HEK293 (cell line): Measurements from ENCODE around the gene DNAJB1.

ENCODE experiments used
- CTCF ChIA-PET: fragments of 350-600 bp; formaldehyde crosslinking; extraction: SDS; loops from one replicate; lab custom pipeline; 2021; ENCODE audit warnings: antibody characterized with exemption; lab: Yijun Ruan, JAX
- POLR2A ChIA-PET: fragments of 300-600 bp; formaldehyde crosslinking; extraction: SDS; loops from one replicate; lab custom pipeline; 2020; ENCODE audit warnings: antibody characterized with exemption, inconsistent platforms; lab: Yijun Ruan, JAX
- H3K27ac ChIP-seq: fragments of 200-500 bp; sonication (Bioruptor generic); 2 replicates; pipeline ENCODE4 v1.5.1; 2014; ENCODE audit warnings: low read depth, low read length, control low read depth, inconsistent platforms; ENCODE audit errors: extremely low read depth
- H3K36me3 ChIP-seq, 2 experiments: fragments of 200-500 bp in 1 of 2; sonication (Bioruptor generic) in 1 of 2; 1 replicate in 1 of 2; 2 replicates in 1 of 2; pipeline ENCODE4 v1.5.1; 2014 to 2017; ENCODE audit warnings: inconsistent platforms in 2 of 2, low read length in 2 of 2; ENCODE audit not compliant: control insufficient read depth in 2 of 2, insufficient read depth in 1 of 2
- H3K4me1 ChIP-seq: fragments of 200-500 bp; sonication (Bioruptor generic); 2 replicates; pipeline ENCODE4 v1.5.1; 2014; ENCODE audit warnings: mild to moderate bottlenecking, low read length, inconsistent platforms; ENCODE audit not compliant: control insufficient read depth, insufficient read depth
- H3K4me3 ChIP-seq: 2 replicates; pipeline ENCODE4 v1.5.1; 2011; ENCODE audit warnings: low read depth, mild to moderate bottlenecking, control low read depth, low read length, moderate library complexity
- H3K9me3 ChIP-seq: fragments of 200-500 bp; sonication (Bioruptor generic); 2 replicates; pipeline ENCODE4 v1.5.1; 2014; ENCODE audit warnings: low read depth, low read length, inconsistent platforms; ENCODE audit not compliant: control insufficient read depth, insufficient read depth
- EGR2 ChIP-seq: fragments of 450-650 bp; formaldehyde crosslinking; IDR thresholded peaks from 2 replicates; pipeline ENCODE4 v1.5.1; 2016; ENCODE audit warnings: low read depth, missing biosample characterization, missing genetic modification characterization
- GLI2 ChIP-seq: fragments of 450-650 bp; formaldehyde crosslinking; IDR thresholded peaks from 2 replicates; pipeline ENCODE4; 2017; ENCODE audit warnings: missing biosample characterization, missing genetic modification characterization, low read depth, borderline replicate concordance
- GLIS1 ChIP-seq: fragments of 450-650 bp; formaldehyde crosslinking; IDR thresholded peaks from 2 replicates; pipeline ENCODE4 v1.5.1; 2016; ENCODE audit warnings: missing biosample characterization, missing genetic modification characterization
- KLF17 ChIP-seq: fragments of 450-650 bp; formaldehyde crosslinking; IDR thresholded peaks from 2 replicates; pipeline ENCODE4 v1.5.1; 2016; ENCODE audit warnings: missing biosample characterization, missing genetic modification characterization
- PRDM1 ChIP-seq: fragments of 450-650 bp; formaldehyde crosslinking; IDR thresholded peaks from 2 replicates; pipeline ENCODE4; 2016; ENCODE audit warnings: missing biosample characterization, missing genetic modification characterization
- PRDM6 ChIP-seq: fragments of 450-650 bp; formaldehyde crosslinking; IDR thresholded peaks from 2 replicates; pipeline ENCODE4 v1.5.1; 2017; ENCODE audit warnings: missing biosample characterization, missing genetic modification characterization
- ZBTB17 ChIP-seq: fragments of 450-650 bp; formaldehyde crosslinking; IDR thresholded peaks from 2 replicates; pipeline ENCODE4 v1.5.1; 2016; ENCODE audit warnings: missing biosample characterization, missing genetic modification characterization
- ZBTB7A ChIP-seq: fragments of 450-650 bp; formaldehyde crosslinking; IDR thresholded peaks from 2 replicates; pipeline ENCODE4 v1.5.1; 2016; ENCODE audit warnings: low read depth, missing biosample characterization, missing genetic modification characterization
- ZBTB8A ChIP-seq: fragments of 450-650 bp; formaldehyde crosslinking; IDR thresholded peaks from 2 replicates; pipeline ENCODE4 v1.5.1; 2016; ENCODE audit warnings: missing biosample characterization, missing genetic modification characterization
- ZFHX2 ChIP-seq: fragments of 450-650 bp; formaldehyde crosslinking; conservative IDR thresholded peaks from 2 replicates; pipeline ENCODE4 v1.5.1; 2016; ENCODE audit warnings: missing biosample characterization, missing genetic modification characterization
- ZIC2 ChIP-seq: fragments of 450-650 bp; formaldehyde crosslinking; IDR thresholded peaks from 2 replicates; pipeline ENCODE4 v1.5.1; 2016; ENCODE audit warnings: missing biosample characterization, missing genetic modification characterization
- ZNF48 ChIP-seq: fragments of 450-650 bp; formaldehyde crosslinking; IDR thresholded peaks from 2 replicates; pipeline ENCODE4 v1.5.1; 2016; ENCODE audit warnings: missing biosample characterization, missing genetic modification characterization
- ZNF561 ChIP-seq: fragments of 450-650 bp; IDR thresholded peaks from 2 replicates; pipeline ENCODE4 v1.5.1; 2018; ENCODE audit warnings: missing biosample characterization, missing genetic modification characterization, borderline replicate concordance
- TF ChIP-seq, protein P1 (sequence below): fragments of 450-650 bp; formaldehyde crosslinking; IDR thresholded peaks from 2 replicates; pipeline ENCODE4 v1.5.1; 2016; ENCODE audit warnings: missing biosample characterization, missing genetic modification characterization
- TF ChIP-seq, protein P2 (sequence below): fragments of 450-650 bp; formaldehyde crosslinking; IDR thresholded peaks from 2 replicates; pipeline ENCODE4 v1.5.1; 2016; ENCODE audit warnings: missing biosample characterization, missing genetic modification characterization

The DNAJB1 gene

DNA sequence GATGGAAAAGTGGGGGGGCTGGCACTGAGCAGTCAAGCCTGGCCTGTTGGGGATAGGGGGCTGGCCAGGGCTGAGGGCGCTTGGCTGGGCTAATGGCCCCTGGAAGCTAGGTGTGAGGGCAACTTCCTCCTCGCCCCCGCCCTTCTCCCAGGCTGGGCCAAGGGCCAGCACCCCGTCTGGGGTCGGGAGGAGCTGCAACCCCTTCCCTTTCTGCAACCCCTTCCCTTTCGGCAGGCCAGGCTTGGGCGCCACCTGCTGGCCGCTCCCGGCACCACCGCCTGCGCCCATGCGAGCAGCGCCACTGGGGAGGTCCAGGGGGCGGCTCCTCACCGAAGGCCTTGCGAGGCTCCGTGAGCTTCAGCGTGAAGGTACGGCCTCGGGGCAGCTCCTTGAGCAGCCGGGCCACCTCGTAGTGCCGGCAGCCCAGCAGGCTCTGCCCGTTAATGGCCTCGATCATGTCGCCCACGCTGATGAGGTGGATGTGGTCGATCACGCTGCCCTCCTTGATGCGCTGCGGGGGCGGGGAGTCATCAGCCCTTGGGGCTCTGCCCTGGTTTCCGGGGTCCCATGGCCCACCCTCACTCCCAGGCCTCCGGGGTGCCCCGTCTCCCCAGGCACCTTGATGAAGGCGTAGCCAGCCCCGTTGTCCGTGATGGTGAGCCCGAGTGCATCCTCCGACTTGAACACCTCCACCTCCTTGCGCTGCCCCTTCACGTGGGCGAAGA lies 38.1 kb downstream of the DNAJB1 start (continued):
- peak; percentile 85 for TF ChIP-seq ZFHX2 (tag by site-specific recombination)
- TF ChIP-seq ZBTB8A (tag by site-specific recombination), result 0 out of 2 replicates have a peak, but pooled peaks have one; percentile 7
- TF ChIP-seq KLF17 (tag by site-specific recombination), result 0 out of 2 replicates have a peak, but pooled peaks have one; percentile 62
- TF ChIP-seq PRDM6 (tag by site-specific recombination), result no peak
- TF ChIP-seq GLIS1 (tag by site-specific recombination), result peak; percentile 77
- peak; percentile 58 for TF ChIP-seq EGR2
- peak; percentile 82 for TF ChIP-seq PRDM1 (tag by site-specific recombination)
- TF ChIP-seq ZNF561 (tag by site-specific recombination), result peak; percentile 61
- peak; percentile 49 for TF ChIP-seq ZBTB17 (tag by site-specific recombination)
- peak; percentile 61; the same call in 1 of the 2 replicates for TF ChIP-seq ZBTB7A (tag by site-specific recombination)
- TF ChIP-seq ZIC2 (tag by site-specific recombination), result 0 out of 2 replicates have a peak, but pooled peaks have one; percentile 13

- no peaks in the 10 kb centered on the region; the same call in 1 of the 2 replicates for H3K4me1 ChIP-seq
- ChIA-PET POLR2A (interaction anchor here (1.0 kb wide), 1 partner anchor 39 kb away, joined by 3 read pairs; the partner anchor contains the start of gene DNAJB1), CTCF (interaction anchor here (0.5 to 3.2 kb wide), 26 partner anchors 7 to 768 kb away, joined by 3 to 23 read pairs (median 3); partner anchors contain the start of genes ADGRE5, ASF1B and GIPC1)
- no peak overlapping the region for H3K4me3 ChIP-seq
- H3K9me3 ChIP-seq, result no peaks in the 10 kb centered on the region
- no peak overlapping the region for H3K27ac ChIP-seq
- peaks cover 0 to 40% of the 10 kb centered on the region in 2 experiments; a peak in 2 of 3 replicates for H3K36me3 ChIP-seq
- TF ChIP-seq, protein P1, sequence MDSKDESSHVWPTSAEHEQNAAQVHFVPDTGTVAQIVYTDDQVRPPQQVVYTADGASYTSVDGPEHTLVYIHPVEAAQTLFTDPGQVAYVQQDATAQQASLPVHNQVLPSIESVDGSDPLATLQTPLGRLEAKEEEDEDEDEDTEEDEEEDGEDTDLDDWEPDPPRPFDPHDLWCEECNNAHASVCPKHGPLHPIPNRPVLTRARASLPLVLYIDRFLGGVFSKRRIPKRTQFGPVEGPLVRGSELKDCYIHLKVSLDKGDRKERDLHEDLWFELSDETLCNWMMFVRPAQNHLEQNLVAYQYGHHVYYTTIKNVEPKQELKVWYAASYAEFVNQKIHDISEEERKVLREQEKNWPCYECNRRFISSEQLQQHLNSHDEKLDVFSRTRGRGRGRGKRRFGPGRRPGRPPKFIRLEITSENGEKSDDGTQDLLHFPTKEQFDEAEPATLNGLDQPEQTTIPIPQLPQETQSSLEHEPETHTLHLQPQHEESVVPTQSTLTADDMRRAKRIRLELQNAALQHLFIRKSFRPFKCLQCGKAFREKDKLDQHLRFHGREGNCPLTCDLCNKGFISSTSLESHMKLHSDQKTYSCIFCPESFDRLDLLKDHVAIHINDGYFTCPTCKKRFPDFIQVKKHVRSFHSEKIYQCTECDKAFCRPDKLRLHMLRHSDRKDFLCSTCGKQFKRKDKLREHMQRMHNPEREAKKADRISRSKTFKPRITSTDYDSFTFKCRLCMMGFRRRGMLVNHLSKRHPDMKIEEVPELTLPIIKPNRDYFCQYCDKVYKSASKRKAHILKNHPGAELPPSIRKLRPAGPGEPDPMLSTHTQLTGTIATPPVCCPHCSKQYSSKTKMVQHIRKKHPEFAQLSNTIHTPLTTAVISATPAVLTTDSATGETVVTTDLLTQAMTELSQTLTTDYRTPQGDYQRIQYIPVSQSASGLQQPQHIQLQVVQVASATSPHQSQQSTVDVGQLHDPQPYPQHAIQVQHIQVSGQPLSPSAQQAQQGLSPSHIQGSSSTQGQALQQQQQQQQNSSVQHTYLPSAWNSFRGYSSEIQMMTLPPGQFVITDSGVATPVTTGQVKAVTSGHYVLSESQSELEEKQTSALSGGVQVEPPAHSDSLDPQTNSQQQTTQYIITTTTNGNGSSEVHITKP (tag by site-specific recombination), result peak; percentile 46; the same call in 1 of the 2 replicates
- TF ChIP-seq, protein P2, sequence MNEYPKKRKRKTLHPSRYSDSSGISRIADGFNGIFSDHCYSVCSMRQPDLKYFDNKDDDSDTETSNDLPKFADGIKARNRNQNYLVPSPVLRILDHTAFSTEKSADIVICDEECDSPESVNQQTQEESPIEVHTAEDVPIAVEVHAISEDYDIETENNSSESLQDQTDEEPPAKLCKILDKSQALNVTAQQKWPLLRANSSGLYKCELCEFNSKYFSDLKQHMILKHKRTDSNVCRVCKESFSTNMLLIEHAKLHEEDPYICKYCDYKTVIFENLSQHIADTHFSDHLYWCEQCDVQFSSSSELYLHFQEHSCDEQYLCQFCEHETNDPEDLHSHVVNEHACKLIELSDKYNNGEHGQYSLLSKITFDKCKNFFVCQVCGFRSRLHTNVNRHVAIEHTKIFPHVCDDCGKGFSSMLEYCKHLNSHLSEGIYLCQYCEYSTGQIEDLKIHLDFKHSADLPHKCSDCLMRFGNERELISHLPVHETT (tag by site-specific recombination), result no peak
- TF ChIP-seq GLI2 (tag by site-specific recombination), result no peak
- no peak for TF ChIP-seq ZNF48 (tag by site-specific recombination)
These were observed 38.8 kb downstream of the DNAJB1 start for GRCh38 chr19:14479309-14479974.
